ENCODE data around the gene IMMP2L.
A peak's percentile ranks its signal among the peaks of the same experiment; 100 is the strongest.

IMMP2L gene

GRCh38 chr7:111498391-111499007 is 63.8 kb downstream of the IMMP2L start:
- no peak for TF ChIP-seq CTCF (IDR thresholded peaks at IDR 0.05; ENCODE audit: low read length, missing control alignments)
- no peak for DNase-seq (ENCODE audit: low read depth)
- H3K4me3 ChIP-seq (replicated peaks; ENCODE audit: low read depth, low read length): no peak overlapping the region

DNA sequence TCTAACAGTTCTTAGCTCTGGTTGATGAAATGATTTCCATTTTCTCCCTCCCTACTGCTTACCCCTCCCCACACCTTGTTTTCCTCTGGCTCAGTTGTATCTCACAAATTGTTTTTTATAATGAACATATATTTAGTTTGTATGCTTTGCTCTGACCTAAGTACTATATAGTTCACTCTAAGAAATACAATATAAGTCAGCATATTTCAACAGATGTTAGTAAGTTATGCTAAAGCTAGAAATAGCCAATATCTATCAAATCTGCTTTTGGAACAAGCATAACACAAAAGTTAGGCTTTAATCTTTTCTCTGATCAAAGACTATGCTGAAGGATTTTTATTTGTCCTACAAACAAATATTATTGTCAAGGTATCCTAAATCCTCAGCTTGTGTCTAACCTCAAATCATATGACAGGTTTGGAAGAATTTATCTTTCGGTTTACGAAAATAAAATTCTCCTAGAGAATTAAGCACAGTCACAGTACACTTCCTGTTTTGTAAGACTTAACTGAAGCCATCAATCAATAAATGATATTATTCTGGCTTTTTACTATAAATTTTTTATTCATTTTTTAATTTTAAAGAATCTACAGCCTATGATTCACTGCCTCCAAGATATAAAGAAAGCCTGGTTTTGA is 67.0 kb downstream of the IMMP2L start:
- no peak for TF ChIP-seq CTCF (IDR thresholded peaks at IDR 0.05; ENCODE audit: low read length, missing control alignments)
- H3K4me3 ChIP-seq (replicated peaks; ENCODE audit: low read depth, low read length): no peak overlapping the region
- no peak for DNase-seq (ENCODE audit: low read depth)

DNA sequence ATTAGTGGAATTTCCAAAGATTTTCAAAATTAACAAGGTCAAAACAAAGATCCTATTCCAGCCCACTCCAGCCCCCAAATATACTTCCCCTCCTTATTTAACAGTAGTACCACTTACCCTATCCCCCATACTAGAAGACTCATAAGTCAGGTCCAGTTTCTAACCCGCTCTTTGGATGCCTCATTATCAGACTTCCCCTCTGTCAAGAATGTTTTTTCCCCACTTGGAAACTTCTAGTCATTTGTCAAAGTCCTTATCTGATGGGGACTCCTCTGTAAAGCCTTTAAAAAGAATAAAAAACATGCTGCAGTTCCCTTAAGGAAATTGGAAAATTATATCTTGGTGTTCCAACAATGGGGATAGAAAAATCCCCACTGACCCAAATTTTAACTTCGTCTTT is 70.1 kb downstream of the IMMP2L start:
- H3K4me3 ChIP-seq (replicated peaks; ENCODE audit: low read depth, low read length): no peak overlapping the region
- no peak for TF ChIP-seq CTCF (IDR thresholded peaks at IDR 0.05; ENCODE audit: low read length, missing control alignments)
- no peak for DNase-seq (ENCODE audit: low read depth)

GRCh38 chr7:111486472-111487142 is 75.7 kb downstream of the IMMP2L start:
- H3K4me3 ChIP-seq (replicated peaks; ENCODE audit: low read depth, low read length): no peak overlapping the region
- TF ChIP-seq CTCF (IDR thresholded peaks at IDR 0.05; ENCODE audit: low read length, missing control alignments): peak; percentile 81
- DNase-seq (ENCODE audit: low read depth): peak; percentile 79

- no peak overlapping the region for H3K4me3 ChIP-seq (replicated peaks; ENCODE audit: low read depth, low read length)
- DNase-seq (ENCODE audit: low read depth): no peak
- TF ChIP-seq CTCF (IDR thresholded peaks at IDR 0.05; ENCODE audit: low read length, missing control alignments): no peak
Observed at GRCh38 chr7:111485701-111486380, 76.5 kb downstream of the IMMP2L start.

GRCh38 chr7:111483078-111483477 is 79.2 kb downstream of the IMMP2L start:
- DNase-seq (ENCODE audit: low read depth): no peak
- H3K4me3 ChIP-seq (replicated peaks; ENCODE audit: low read depth, low read length): no peak overlapping the region
- TF ChIP-seq CTCF (IDR thresholded peaks at IDR 0.05; ENCODE audit: low read length, missing control alignments): no peak

Data from fibroblast of pulmonary artery (primary cell).